H9 (cell line): ENCODE data around the gene CSTPP1. TPM values are rescaled to one million over a fixed set of nuclear protein-coding genes. Genes with fewer than 3 reads are reported as not detected.

Experiments
- DNase-seq: peaks from one replicate; pipeline ENCODE4 v3.0.0-alpha.2; 2017
- H2AFZ ChIP-seq: one replicate; pipeline ENCODE4 v1.6.1; 2013; ENCODE audit warnings: mild to moderate bottlenecking, low read length, control low read depth, moderate library complexity
- H2AK5ac ChIP-seq: 2 replicates; pipeline ENCODE4 v1.6.1; 2013; ENCODE audit warnings: low read length, control low read depth, mixed read lengths; ENCODE audit not compliant: insufficient read length
- H2BK120ac ChIP-seq: one replicate; pipeline ENCODE4 v1.6.1; 2013; ENCODE audit warnings: low read depth, mild to moderate bottlenecking, low read length, control low read depth, inconsistent platforms; ENCODE audit not compliant: poor library complexity, severe bottlenecking
- H2BK12ac ChIP-seq: 2 replicates; pipeline ENCODE4 v1.6.1; 2013; ENCODE audit warnings: low read length, control low read depth, mixed read lengths, low read depth; ENCODE audit not compliant: insufficient read length
- H2BK15ac ChIP-seq: 2 replicates; pipeline ENCODE4 v1.6.1; 2013; ENCODE audit warnings: low read depth, low read length, control low read depth
- H2BK20ac ChIP-seq: one replicate; pipeline ENCODE4 v1.6.1; 2013; ENCODE audit warnings: low read depth, mild to moderate bottlenecking, low read length, control low read depth, inconsistent platforms; ENCODE audit not compliant: poor library complexity, severe bottlenecking
- H2BK5ac ChIP-seq: 2 replicates; pipeline ENCODE4 v1.6.1; 2013; ENCODE audit warnings: low read length, control low read depth, mixed read lengths; ENCODE audit not compliant: insufficient read length
- H3K14ac ChIP-seq: 2 replicates; pipeline ENCODE4 v1.6.1; 2013; ENCODE audit warnings: low read length, control low read depth; ENCODE audit not compliant: insufficient read depth
- H3K18ac ChIP-seq: 2 replicates; pipeline ENCODE4 v1.6.1; 2013; ENCODE audit warnings: low read depth, mild to moderate bottlenecking, mixed read lengths, low read length, control low read depth; ENCODE audit not compliant: insufficient read length
- H3K23ac ChIP-seq: 2 replicates; pipeline ENCODE4 v1.6.1; 2013; ENCODE audit warnings: low read length, control low read depth, mixed read lengths, low read depth; ENCODE audit not compliant: insufficient read length
- H3K23me2 ChIP-seq: 2 replicates; pipeline ENCODE4 v1.6.1; 2013; ENCODE audit warnings: low read depth, mild to moderate bottlenecking, mixed read lengths, low read length, control low read depth; ENCODE audit not compliant: insufficient read length, poor library complexity, severe bottlenecking
- H3K27ac ChIP-seq: 2 replicates; pipeline ENCODE4 v1.5.1; 2013; ENCODE audit warnings: low read length, control low read depth, mixed read lengths, low read depth; ENCODE audit not compliant: insufficient read length
- H3K27me3 ChIP-seq: 2 replicates; pipeline ENCODE4 v1.6.1; 2013; ENCODE audit warnings: low read length, control low read depth, inconsistent platforms; ENCODE audit not compliant: insufficient read depth
- H3K4ac ChIP-seq: 2 replicates; pipeline ENCODE4 v1.6.1; 2013; ENCODE audit warnings: low read depth, mild to moderate bottlenecking, control low read depth, inconsistent platforms, low read length, moderate library complexity
- H3K4me1 ChIP-seq: 2 replicates; pipeline ENCODE4 v1.6.1; 2013; ENCODE audit warnings: low read length, control low read depth, inconsistent platforms; ENCODE audit not compliant: insufficient read depth
- H3K4me2 ChIP-seq: 2 replicates; pipeline ENCODE4 v1.6.1; 2013; ENCODE audit warnings: low read length, control low read depth, mixed read lengths; ENCODE audit not compliant: insufficient read length, insufficient read depth
- H3K56ac ChIP-seq: 2 replicates; pipeline ENCODE4 v1.6.1; 2013; ENCODE audit warnings: low read depth, mild to moderate bottlenecking, mixed read lengths, low read length, control low read depth; ENCODE audit not compliant: insufficient read length
- H3K79me1 ChIP-seq: 2 replicates; pipeline ENCODE4 v1.6.1; 2013; ENCODE audit warnings: low read depth, mild to moderate bottlenecking, moderate library complexity, low read length, control low read depth, inconsistent platforms; ENCODE audit not compliant: insufficient read depth, poor library complexity, severe bottlenecking
- H3K79me2 ChIP-seq: 2 replicates; pipeline ENCODE4 v1.6.1; 2013; ENCODE audit warnings: low read length, control low read depth, inconsistent platforms; ENCODE audit not compliant: insufficient read depth
- H3K9ac ChIP-seq: 2 replicates; pipeline ENCODE4 v1.6.1; 2013; ENCODE audit warnings: low read length, control low read depth, mixed read lengths; ENCODE audit not compliant: insufficient read length; ENCODE audit errors: extremely low read depth
- H3K9me3 ChIP-seq: one replicate; pipeline ENCODE4 v1.6.1; 2013; ENCODE audit warnings: low read depth, low read length, inconsistent platforms; ENCODE audit not compliant: control insufficient read depth
- H3T11ph ChIP-seq: one replicate; pipeline ENCODE4 v1.6.1; 2013; ENCODE audit warnings: mild to moderate bottlenecking, low read length, control low read depth, inconsistent platforms
- H4K20me1 ChIP-seq: one replicate; pipeline ENCODE4 v1.6.1; 2013; ENCODE audit not compliant: control insufficient read depth, insufficient read length, insufficient read depth
- H4K5ac ChIP-seq: 2 replicates; pipeline ENCODE4 v1.6.1; 2013; ENCODE audit warnings: low read depth, mild to moderate bottlenecking, mixed read lengths, low read length, control low read depth; ENCODE audit not compliant: insufficient read length
- H4K8ac ChIP-seq: replicated peaks from 2 replicates; pipeline ENCODE4 v1.6.1; 2013; ENCODE audit warnings: low read length, control low read depth, mixed read lengths, low read depth; ENCODE audit not compliant: insufficient read length
- H4K91ac ChIP-seq: 2 replicates; pipeline ENCODE4 v1.6.1; 2013; ENCODE audit warnings: low read depth, mild to moderate bottlenecking, moderate library complexity, mixed read lengths, low read length, control low read depth; ENCODE audit not compliant: insufficient read length
- H3K27ac Mint-ChIP-seq, 3 experiments: 2 replicates in 2 of 3; 3 replicates in 1 of 3; pipeline ENCODE4 v1.8.0; 2020 to 2021; ENCODE audit warnings: mixed read lengths in 3 of 3, mild to moderate bottlenecking in 1 of 3, moderate library complexity in 1 of 3
- H3K27me3 Mint-ChIP-seq: 2 replicates; pipeline ENCODE4 v1.8.0; 2021; ENCODE audit warnings: low read depth, mild to moderate bottlenecking, moderate library complexity, mixed read lengths
- H3K36me3 Mint-ChIP-seq, 3 experiments: 2 replicates in 2 of 3; 3 replicates in 1 of 3; pipeline ENCODE4 v1.8.0; 2020 to 2021; ENCODE audit warnings: low read depth in 3 of 3, mixed read lengths in 3 of 3; ENCODE audit not compliant: insufficient read depth in 1 of 3
- H3K4me1 Mint-ChIP-seq, 2 experiments: 2 replicates each; pipeline ENCODE4 v1.8.0; 2020; ENCODE audit warnings: mixed read lengths in 2 of 2
- H3K4me3 Mint-ChIP-seq, 2 experiments: 2 replicates in 1 of 2; 3 replicates in 1 of 2; pipeline ENCODE4 v1.8.0; 2020 to 2021; ENCODE audit warnings: mild to moderate bottlenecking in 2 of 2, mixed read lengths in 2 of 2, moderate library complexity in 1 of 2
- H3K9me3 Mint-ChIP-seq, 2 experiments: 2 replicates in 1 of 2; 3 replicates in 1 of 2; pipeline ENCODE4 v1.8.0; 2020; ENCODE audit warnings: mild to moderate bottlenecking in 2 of 2, mixed read lengths in 2 of 2, moderate library complexity in 1 of 2
- CTCF ChIP-seq: fragments of 200-600 bp; sonication (generic); conservative IDR thresholded peaks from 3 replicates; pipeline ENCODE4 v1.8.0; 2021; ENCODE audit warnings: antibody characterized with exemption, mild to moderate bottlenecking
- WGBS: extraction: QIAGEN DNeasy Blood & Tissue Kit; methylation state at CpG from one replicate; pipeline ENCODE4 v1.1.7; 2013; ENCODE audit warnings: missing lambda C conversion rate, low lambda C conversion rate, mixed read lengths; ENCODE audit not compliant: insufficient read length; ENCODE audit errors: extremely low coverage; 5-methylcytosine and 5-hydroxymethylcytosine counted together
- total RNA-seq: library from RNA; stranded (reverse); gene quantifications from 2 replicates; pipeline ENCODE4 v1.2.1, GENCODE V29; 2021

Gene CSTPP1
- total RNA-seq, 1 experiment from 2014 or later, result 21.2 TPM

- Histone ChIP-seq H3K79me2 (no peaks in the 10 kb centered on the region), H3K9ac (no peak overlapping the region), H3T11ph (peak overlapping the region; percentile 80), H2BK5ac (no peak overlapping the region), H4K91ac (no peak overlapping the region), H3K4ac (0 out of 2 replicates have a peak overlapping the region, but pooled peaks have one; percentile 87), H3K27ac (peak overlapping the region; percentile 43), H3K9me3 (no peaks in the 10 kb centered on the region), H2BK15ac (no peak overlapping the region), H4K20me1 (no peaks in the 10 kb centered on the region), H3K14ac (no peak overlapping the region), H3K4me2 (no peak overlapping the region), H4K8ac (no peak overlapping the region), H2BK120ac (no peak overlapping the region), H4K5ac (no peak overlapping the region), H3K18ac (peak overlapping the region; percentile 25), H2AK5ac (no peak overlapping the region), H3K4me1 (peaks cover 12% of the 10 kb centered on the region), H2BK12ac (no peak overlapping the region), H2BK20ac (no peak overlapping the region), H3K56ac (no peak overlapping the region), H2AFZ (no peak overlapping the region), H3K27me3 (no peaks in the 10 kb centered on the region), H3K79me1 (no peaks in the 10 kb centered on the region), H3K23me2 (no peaks in the 10 kb centered on the region), H3K23ac (no peak overlapping the region)
- WGBS, result no CpG with 5 or more reads among the region's 2 CpGs
- peaks cover 0 to 12% (median 3%) of the 10 kb centered on the region in 3 experiments; a peak in 4 of 7 replicates for H3K36me3 Mint-ChIP-seq
- DNase-seq, result no peak
- H3K4me1 Mint-ChIP-seq, result peaks cover 45 to 51% of the 10 kb centered on the region in 2 experiments
- no peaks in the 10 kb centered on the region for H3K27me3 Mint-ChIP-seq
- H3K27ac Mint-ChIP-seq, result peak overlapping the region; percentile 85 to 91 (median 88)
- no peaks in the 10 kb centered on the region for H3K9me3 Mint-ChIP-seq
- TF ChIP-seq CTCF, result no peak
- no peak overlapping the region for H3K4me3 Mint-ChIP-seq
These were observed 124.2 kb downstream of the CSTPP1 start for GRCh38 chr11:47060807-47061206.
